COLO668 (cell line): ENCODE measurements around the gene LAIR1.
"Not testable (repeated sequence)": the region's sequence is repeated elsewhere in the genome, so short reads cannot be mapped to it uniquely, and the experiment has no call there.

Source experiments
- DNase-seq: peaks from one replicate; lab custom pipeline; 2025; ENCODE audit not compliant: unreplicated experiment; lab: John Stamatoyannopoulos, UW

Gene LAIR1, protein sequence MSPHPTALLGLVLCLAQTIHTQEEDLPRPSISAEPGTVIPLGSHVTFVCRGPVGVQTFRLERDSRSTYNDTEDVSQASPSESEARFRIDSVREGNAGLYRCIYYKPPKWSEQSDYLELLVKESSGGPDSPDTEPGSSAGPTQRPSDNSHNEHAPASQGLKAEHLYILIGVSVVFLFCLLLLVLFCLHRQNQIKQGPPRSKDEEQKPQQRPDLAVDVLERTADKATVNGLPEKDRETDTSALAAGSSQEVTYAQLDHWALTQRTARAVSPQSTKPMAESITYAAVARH

DNA sequence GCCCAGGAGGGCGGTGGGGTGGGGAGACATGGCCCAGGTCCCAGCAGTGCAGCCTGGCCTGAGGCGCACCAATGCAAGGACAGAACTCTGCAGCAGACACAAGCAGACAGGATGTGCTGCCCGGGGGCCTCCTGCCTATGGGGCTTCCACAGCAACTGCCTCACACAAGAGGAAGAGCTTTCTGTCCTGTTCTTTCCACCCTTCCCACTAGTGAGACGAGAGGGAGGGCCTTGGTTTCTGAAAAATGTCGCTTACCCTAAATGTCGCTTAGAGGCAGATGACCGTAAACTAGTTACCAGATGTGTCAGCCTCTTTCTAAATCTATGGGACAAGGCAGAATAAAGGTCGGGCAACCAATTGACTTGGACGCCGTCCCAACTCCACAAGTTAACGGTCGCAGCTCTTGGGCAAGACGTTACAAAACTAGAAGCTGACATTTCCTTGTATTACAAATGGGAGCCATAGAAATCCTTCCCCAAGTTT, at the start of gene LAIR1:
Gene LAIR1, minus strand, starts transcription at position 157 of the 483 bp plus-strand sequence. Its CDS starts 127 bp downstream, at position 30.
- no peak for DNase-seq

DNA sequence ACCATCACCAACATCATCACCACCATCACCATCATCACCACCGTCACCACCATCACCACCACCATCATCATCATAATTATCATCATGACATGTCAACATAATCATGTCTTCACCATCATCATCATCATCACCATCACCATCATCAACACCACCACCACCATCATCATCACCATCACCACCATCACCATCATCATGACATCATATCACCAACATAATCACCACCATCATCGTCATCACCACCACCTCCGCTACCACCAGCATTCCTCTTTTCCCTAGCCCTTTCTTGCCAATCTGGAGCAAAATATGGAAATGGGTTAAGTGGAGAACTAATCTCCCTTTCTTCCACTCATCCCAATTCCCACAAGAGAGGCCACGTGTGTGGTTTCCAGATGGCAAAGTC, 49.4 kb upstream of the LAIR1 start:
- no peak for DNase-seq

DNA sequence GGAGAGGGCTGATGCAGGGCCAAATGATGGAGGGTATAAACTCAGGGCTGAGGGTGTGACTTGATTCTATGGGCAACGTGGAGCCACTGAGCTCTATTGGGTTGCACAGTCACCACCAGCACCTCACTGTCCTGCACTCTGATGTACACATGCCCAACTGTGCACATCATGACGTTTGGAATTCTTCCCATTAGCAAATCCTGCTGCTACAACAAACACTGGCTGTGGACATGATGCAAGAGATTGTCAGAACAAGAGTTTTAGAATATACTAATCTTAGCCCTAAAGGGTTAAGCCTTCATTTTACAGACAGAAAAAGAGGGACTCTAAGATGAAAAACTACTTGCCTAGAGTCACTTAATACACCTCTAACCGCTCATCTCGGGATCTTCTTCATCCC, 48.1 kb upstream of the LAIR1 start:
- DNase-seq: no peak

DNA sequence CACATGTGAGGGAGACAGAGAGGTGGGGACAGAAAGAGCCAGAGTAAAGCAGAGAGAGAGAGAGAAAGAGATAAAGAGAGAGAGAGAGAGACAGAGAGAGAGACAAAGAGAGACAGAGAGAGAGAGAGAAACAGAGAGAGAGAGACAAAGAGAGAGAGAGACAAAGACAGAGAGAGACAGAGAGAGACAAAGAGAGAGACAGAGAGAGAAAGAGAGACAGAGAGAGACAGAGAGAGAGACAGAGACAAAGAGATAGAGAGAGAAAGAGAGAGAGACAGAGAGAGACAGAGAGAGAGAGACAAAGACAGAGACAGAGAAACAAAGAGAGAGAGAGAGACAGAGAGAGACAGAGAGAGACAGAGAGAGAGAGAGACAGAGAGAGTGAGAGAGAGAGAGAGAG, 46.3 kb upstream of the LAIR1 start:
- DNase-seq: no peak

DNA sequence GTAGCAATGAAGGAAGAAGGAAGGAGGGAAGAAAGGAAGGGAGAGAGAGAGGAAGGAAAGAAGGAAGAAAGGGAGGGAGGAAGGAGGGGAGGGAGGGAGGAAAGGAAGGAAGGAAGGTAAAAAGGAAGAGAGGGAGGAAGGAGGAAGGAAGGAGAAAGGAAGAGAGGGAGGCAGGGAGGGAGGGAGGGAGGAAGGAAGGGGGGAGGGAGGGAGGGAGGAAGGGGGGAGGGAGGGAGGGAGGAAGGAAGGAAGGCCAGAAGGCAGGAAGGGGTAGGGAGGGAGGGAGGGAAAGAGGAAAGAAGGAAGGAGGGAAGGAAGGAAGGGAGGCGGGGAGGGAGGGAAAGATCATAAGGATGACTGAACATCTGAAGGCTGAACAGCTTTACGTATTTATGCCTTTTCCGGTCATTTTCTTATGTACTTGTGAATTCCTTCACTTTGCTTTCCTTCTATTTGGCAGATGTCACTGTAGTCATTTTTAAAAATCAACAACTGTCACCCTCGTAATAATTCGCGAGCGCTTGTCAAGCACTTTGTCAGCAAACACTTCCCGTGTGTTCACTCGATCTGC, 43.8 kb upstream of the LAIR1 start:
- DNase-seq: no peak

DNA sequence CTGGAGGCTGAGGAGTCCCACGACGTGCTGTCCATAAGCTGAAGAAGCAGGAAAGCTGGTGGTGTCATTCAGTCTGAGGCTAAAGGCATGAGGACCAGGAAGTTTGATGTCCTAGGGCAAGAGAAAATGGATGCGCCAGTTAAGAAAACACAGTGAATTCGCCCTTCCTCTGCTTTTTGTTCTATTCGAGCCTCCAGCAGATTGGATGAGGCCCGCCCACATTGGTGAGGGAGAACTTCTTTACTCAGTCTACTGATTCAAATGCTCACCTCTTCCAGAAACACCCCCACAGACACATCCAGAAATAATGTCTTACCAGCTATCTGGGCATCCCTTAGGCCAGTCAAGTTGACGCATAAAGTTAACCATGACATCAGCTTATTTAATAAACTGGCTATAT, 43.0 kb upstream of the LAIR1 start:
- no peak for DNase-seq

DNA sequence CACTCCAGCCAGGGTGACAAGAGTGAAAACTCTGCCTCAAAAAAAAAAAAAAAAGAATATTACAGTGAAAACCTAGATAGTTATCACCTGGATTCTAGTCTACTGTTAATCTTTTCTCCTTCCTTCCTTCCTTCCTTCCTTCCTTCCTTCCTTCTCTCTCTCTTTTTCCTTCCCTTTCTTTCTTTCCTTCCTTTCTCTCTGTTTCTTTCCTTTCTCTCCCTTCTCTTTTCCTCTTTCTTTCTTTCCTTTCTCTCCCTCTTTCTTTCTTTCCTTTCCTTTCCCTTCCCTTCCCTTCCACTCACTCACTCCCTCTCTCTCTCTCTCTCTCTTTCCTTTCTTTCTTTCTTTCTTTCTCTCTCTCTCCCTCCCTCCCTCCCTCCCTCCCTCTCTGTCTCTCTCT, 40.9 kb upstream of the LAIR1 start:
- no peak for DNase-seq

DNA sequence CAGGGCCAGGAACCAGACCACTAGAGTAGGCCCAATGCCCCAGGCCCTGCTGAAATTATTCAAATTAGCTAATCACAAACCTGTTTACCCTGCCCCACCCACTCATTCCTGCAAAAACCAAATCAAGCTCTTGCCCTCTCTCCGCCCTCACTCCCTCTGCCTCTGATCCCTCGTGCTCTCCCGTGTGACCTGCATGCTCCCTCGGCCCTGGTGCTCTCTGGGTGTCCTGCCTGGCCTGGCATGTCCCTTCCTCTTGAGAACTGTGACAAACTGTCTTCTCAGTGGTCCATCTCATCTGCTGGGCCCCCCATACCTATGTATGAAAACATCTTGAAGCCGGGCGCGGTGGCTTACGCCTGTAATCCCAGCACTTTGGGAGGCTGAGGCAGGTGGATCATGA, 38.3 kb upstream of the LAIR1 start:
- no peak for DNase-seq

DNA sequence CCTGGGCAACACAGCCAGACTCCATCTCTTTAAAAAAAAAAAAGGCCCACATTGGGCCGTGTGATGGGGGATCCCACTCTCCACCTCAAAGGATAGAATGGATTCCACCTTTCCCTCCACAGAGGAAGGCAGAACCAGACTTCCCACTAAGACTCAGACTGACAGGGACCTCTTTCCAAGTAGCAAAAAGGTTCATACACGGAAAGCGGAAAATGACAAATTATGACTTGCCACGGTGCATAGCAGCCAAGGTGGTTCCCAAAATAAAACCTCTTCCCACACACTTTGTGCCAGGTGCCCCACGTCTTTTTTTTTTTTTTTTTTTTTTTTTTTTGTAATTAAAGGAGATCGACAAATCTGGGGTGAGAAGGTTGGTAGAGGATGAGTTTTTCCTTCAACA, 36.2 kb upstream of the LAIR1 start:
- no peak for DNase-seq

DNA sequence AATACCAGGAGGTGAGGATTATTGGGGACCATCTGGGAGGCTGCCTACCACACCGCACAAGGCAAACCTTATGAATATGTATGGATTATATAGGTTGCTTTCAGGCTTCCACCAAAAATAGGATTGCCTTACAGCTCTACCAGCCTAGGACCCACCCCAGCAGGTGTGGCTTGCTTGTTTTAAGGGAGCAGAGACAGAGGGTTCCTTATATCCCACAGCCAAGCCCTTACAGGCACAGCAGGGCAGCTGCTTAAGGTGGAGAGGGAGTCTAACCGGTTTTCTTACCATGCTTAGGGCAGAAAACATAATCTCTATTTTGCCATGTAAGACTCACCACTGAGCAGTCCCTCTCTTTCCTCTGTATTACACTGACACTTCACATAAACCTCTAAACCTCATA, 34.5 kb upstream of the LAIR1 start:
- DNase-seq: no peak

DNA sequence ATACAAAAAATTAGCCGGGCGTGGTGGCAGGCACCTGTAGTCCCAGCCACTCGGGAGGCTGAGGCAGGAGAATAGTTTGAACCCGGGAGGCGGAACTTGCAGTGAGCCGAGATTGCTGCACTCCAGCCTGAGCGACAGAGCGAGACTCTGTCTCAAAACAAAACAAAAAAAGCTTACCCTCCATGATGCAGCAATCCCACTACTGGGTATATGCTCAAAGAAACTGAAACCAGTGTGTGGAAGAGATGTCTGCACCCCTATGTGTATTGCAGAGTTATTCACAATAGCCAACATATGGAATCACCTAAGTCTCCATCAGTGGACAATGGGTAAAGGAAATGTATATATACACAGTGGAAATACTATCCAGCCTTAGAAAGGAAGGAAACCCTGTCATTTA, 31.0 kb upstream of the LAIR1 start:
- no peak for DNase-seq

DNA sequence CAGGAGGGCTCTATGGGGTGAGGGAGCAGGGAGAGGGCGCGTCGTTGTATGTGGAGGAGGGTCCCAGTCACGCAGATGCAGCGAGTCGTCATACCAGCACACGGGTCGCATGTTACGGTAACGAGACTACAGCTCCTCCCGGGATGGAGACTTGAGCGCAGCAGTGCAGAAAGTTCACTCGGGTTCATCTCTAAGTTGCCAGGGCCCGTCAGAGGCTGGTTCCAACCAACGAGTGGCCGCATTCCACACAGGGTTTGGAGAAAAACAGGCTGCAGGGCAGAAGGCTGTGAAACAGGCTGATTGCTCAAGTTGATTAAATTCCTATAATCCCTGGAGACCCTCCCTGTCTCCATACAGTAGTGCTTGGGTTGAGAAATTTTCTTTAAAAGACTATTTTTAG, 28.6 kb upstream of the LAIR1 start:
- no peak for DNase-seq

DNA sequence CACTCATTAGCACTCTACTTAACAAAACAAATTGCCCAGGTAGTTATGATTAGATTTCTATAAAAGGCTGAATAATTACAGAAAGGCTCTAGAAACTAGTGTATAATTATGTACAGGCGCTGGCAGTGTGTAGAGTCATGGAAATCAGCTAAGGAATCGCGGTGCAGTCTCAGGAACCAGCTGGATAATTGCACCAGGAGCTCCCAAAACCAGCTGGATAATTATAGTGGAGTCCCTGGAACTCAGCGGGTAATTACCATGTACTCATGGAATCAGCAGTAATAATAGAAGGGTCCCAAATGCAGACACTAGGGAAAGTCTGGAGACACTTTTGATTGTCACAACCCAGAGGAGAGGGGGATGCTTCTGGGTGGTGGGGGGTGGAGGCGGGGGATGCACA, 27.4 kb upstream of the LAIR1 start:
- DNase-seq: no peak

DNA sequence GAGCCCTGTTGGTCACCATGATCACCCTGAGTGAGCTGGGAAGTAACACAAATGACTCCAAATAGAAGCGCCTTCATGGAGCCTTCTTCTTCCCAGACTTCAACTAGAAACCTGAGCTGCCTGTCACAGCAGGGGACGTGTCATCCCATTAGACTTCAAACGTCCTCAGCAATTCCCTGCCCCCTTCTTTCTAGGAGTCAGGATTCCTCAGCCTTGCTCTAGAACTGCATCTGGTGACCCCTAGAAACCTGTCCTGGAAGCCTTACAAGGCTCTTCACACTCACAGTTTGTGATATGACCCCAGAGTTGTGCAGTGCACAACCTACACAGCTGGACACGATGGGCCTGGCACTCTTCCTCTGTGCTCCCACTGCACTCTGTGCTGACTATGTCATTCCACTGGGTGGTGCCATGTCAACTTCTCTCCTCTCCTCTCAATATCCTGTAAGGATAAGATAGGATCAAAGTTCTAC, 26.9 kb upstream of the LAIR1 start:
- DNase-seq: no peak

DNA sequence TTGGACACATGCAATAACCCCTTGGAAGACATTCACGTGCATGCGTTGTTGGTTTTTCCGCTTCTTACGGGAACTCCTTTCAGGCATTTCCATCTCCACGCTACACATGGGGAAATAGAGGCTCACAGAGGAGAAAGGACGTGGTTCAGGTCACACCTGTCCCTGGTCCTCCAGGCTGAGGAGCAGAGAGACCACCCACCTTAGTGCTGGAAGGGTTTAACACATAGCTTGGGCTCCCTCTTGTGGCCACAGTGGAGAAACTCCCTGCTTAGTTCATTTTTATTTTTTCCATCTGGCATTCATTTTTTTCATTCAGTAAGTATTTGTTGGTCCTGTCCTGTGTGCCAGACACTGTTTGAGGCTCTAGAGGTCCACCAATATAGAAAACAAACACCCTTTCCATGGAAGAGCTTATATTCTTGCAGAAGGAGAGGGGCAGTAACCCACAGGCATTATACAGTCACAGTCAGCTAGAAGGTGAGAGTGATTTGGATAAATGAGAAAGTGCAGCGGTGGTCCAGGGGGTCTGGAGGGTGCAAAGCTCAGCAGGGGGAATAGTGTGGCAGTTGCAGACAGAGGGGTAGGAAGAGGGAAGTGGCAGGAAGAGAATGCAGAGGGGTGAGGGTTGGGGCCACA, 26.3 kb upstream of the LAIR1 start:
- DNase-seq: peak; percentile 35

DNA sequence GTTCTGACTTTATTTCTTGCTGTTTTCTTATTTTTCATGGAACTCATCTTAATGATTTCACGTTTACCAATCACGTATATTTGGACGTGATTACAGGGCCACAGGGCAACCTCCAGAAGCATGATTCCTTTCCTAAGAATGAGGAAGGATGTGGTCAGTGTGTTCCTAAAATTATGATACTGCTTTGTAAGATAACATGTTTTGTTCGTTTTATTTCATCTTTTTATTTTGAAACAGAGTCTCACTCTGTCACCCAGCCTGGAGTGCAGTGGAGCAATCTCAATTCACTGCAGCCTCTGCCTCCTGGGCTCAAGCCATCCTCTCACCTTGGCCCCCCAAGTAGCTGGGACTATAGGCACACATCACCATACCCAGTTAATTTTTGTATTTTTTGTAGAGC, 24.8 kb upstream of the LAIR1 start:
- no peak for DNase-seq

DNA sequence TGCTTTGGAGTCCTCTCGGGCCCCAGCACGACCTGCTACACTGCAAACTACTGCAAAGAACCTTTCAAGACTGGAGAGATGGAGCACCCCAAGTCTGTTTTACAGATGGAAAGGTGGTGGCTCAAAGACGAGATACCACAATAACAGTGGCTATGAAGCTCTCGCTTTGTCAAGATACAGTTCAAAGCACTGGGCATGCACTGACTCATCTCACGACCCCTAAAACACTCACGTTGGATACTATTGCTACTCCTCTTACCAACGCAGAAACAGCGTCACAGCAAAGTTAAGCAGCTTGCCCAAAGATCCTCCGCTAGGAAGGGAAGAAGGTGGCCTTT, 24.0 kb upstream of the LAIR1 start:
- DNase-seq: no peak

DNA sequence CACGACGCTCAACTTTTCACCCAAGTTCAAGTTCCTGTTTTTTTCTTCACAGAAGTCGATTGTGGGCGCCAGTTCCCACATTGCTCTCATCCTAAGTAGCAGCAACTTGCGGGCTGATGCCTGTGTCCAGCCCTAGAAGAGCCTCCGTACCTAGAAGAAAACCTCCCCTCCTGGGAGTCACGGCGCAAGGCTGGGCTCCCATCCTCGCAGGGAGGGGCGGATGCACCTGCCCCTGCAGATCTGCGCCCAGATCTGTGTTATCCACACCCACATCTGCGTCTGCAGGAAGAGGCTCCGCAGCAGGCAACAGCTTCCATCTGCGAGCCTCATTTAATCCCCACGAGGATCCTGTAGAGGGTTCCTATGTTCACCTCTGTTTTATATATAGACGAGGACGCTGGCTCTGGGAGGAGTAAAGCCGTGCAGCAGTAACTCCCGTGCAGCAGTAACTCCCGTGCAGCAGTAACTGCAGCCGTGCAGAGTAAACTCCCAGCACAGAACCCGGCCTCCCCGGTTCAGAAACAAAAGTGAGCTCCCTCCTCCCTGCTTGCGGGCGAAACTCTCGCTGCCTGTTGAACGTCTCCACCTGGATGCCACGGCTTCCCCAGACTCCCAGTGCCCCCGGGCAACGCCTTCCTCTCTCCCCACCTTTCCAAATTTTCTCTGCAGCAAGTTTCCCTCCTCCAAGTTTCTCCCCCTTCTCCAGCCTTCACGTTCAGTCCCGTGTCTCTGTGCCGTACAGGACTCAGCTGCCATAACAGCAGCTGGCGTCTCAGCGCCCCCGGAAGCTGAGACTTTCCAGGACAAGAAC, 23.5 kb upstream of the LAIR1 start:
- no peak for DNase-seq

DNA sequence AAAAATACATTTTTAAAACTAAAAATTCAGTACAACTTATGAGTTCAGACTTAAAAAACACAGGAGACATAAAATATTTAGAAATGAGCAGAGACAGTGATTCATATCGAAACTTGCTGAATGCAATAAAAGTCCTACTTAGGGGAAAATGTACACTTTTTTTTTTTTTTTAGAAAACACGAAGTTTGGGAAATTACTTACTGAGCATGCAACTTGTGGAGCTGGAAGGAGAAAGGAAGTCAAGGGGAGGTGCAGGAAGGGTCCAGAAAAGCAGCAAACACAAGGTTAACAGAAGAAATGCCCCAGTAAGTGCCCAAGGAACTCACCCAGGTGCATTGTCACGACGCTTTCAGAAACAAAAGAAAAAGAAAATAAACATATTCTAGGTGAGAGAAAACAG, 18.6 kb upstream of the LAIR1 start:
- DNase-seq: no peak

DNA sequence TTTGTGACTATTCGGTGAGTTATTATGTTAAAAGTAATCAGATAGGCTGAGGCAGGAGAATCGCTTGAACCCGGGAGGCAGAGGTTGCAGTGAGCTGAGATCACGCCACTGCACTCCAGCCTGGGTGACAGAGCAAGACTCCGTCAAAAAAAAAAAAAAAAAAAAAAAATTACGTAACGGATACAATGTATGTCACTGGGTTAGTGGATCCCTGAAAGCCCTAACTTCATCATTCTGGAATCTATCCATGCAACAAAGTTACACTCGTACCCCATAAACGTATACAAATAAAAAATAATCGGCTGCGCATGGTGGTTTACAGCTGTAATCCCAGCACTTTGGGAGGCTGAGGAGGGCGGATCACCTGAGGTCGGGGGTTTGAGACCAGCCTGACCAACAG, 17.3 kb upstream of the LAIR1 start:
- DNase-seq: not testable (repeated sequence)

DNA sequence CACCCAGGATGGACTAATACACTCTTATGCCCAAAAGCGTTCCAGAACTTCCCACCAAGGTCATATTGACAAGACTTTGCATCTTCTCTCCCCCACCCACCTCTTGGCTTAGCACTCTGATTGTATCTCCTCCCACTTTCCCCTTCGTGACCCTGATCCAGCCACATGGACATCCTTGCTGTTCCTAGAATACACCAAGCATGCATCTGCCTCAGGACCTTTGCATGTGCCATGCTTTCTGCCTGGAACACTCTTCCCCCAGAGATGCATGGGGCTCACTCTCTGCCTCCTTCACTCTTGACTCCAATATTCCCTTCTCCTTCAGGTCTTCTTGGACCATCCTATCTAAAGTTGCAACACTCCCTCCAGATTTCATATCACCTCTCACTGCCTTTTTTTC, 16.2 kb upstream of the LAIR1 start:
- no peak for DNase-seq

DNA sequence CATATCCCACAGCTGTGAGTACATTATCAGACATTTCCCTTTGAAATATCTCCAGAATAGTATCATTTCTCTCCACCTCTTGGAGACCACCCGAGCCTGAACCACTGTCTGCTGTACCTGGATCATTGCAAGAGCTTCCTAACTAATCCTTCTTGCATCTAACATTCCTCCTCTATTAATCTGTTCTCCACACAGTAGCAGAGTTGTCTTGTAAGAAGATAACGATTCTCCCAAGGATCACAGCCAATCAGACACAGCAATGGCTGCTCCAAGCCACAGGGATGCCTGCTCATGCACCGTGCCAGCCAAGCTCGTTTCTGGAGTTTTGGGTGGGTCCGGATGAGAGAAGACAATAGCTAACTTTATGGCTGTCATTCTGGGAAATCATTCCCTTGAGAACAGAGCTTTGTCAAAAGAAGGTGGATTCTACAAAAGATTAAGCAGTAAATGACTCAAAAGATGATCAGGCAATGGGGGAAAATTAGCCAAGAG, 14.5 kb upstream of the LAIR1 start:
- no peak for DNase-seq
